ENCODE data around the gene AREL1.

The AREL1 gene

DNA sequence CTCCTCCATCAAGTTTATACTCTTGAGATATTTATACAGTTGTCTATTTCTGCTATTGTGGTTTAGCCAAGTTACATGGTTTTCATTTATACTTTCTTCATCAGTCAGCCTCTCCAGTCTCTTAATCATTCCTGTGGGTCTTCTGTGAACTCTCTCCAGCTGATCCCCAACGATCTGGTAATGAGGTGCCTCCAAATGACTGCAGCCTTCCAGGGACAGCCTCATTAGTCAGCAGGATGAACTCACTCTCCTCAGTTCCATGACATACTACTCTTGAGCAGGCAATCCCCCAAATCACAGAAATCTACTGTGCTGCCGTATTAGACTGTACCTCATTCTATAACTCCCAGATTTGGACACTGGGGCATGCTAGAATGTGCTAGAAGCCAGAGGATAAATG, 15.3 kb downstream of the AREL1 start:
- peak; percentile 60 to 67 (median 63) for DNase-seq

DNA sequence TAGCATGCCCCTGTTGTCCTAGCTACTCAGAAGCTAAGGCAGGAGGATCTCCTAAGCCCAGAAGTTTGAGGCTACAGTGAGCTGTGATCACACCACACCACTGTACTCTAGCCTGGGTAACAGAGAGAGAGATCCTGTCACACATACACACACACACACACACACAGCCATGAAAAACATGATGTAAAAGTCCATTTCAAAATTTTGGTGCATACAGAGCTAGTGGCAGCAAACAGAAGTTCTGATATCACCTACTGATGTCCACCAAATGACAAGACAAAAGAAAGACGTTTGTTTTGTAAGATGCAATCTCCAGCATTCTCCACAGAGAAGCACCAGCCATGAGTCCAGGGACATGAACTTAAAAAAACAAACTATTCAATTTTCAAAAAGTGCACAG, 15.9 kb downstream of the AREL1 start:
- no peak for DNase-seq

DNA sequence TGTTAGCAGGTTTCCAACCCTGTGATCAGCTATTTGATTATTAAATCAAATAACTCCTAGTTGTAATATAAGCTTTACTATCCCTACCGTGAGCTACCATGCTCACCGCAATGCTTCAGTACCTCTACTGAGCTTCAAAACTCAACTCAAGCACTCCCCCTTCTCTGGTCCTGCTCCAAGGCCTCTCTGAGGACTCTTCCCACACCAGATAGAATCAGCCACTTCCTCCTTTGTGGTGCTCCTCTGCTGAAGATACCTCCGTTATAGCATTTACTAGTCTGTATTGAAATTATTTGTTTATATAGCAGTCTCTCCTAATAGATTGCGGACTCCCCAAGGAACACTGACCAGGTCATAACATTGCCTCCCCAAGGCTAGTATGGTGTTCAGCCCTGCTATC, 17.5 kb downstream of the AREL1 start:
- no peak for DNase-seq

DNA sequence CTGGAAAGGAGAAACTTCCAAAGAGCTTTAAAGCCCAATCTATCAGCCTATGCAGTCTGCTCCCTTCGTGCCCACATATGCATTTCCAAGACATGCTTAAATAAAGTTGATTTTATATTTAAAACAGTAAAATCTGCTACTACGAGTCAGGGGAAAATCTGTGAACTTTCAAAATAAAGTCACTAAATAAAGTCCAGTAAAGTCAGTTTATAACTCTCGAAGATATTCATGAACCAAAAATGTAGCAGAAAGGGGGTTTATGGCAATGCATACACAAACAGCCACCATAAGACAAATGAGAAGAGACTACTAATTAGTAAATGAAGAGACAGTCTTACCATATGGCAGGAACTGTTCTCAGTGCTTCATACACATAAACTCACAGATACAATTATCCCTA, 19.7 kb downstream of the AREL1 start:
- no peak for DNase-seq

DNA sequence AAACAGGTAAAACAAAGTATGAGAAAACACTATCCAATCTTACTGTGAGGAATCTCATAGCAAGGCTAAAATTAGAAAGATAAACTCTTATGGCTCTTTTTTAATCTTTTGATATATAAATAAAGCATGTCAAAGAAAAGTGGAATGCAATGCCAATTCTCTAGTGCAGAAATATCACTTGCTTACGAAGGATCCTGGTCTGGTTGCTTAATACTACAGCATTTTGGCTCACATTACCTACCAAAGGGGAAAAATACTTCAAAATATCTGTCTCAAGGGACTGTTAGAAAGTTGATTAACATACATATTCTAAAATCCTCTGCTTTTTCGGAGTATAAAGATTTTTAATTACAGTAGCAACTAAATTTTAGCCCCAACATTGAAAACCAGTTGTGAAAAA, 21.4 kb downstream of the AREL1 start:
- no peak for DNase-seq

DNA sequence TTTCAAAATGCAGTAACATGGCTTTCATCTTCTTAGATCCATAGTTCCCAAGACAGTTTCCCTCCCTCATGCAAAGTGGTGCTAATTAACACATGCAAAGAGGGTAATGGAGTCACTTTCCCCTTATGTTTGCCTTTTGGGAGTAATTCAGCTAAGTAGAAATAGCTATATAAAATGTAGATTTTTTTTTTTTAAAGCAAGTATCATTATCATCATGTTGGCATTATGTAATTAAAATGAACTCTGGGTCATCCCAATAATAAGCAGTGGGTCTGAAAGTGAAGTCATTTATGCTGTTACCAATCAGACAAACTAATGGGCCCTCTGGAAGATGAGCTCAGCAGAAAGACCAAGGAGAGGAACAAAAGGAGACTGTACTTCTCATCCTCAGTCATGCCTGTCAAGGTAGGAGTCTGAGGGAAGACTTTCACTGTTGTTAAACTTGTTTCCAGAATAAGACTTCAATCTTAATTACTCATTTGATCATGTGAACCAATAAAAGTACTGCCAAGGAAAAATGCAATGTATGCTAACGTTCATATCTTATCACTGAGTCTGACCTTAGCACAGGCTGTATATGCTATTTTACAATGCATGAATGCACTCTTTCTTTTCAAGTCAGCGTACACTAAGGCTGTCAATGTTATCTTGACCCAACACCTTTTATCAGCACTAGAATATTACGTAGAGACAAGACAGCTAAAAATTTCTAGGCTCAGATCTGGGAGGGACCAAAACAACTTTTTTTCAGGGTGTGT, 26.8 kb downstream of the AREL1 start:
- DNase-seq: no peak

DNA sequence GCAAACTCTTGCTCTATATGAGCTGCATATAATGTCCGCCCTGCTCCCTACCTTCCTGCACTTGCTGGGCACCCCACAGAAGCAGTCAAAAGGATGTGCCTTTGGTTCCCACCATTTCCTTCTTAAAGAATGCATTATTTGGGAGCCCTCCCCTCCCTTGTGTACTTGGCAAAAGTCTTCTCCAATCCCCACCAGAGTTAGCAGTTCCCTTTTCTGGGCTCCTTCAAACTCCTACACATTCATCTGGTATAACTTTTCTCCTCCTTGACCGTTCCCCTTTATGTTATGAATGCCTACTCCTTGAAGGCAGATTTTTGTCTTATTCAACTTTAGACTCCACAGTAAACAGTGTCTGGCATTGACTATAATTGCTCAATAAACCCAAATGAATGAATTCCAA, 27.8 kb downstream of the AREL1 start:
- DNase-seq: peak; percentile 51 to 66 (median 52)

DNA sequence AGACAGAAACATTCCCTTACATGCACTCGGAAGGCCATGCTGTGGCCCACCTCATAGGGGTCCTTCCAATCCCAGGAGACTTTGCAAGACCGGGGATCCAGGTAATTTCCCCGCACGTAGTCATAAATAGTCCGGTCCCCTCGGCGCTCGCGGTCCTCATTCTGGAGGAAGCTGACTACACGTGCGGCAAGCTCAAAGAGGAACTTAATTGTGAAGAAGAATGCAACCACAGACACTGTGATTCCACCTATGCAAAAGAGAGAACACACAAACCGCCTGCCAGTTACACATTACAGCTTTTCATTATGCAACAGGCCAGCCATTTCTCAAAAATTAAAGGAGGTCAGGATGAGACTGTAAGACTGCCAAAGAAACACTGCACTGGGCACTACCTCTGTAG, 28.4 kb downstream of the AREL1 start:
- DNase-seq: peak; percentile 64 to 72 (median 68)

DNA sequence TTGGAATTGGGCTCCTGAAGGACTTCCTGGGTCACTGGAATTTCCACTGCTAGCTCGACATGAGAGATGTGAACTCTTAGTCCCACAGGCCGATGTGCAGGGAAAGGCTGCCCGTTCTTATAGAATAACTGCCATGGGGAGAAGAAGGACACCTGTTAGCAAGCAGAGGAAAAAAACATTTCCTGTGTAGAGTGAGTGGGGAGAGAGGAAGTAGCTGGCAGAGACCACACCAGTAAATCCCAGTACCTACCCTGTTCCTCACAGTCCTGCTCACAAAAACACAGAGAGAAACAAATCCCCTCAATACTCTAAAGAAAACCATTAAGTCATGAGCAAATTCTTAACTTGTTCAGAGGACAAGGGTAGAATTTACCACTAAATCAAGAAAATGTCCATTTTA, 29.5 kb downstream of the AREL1 start:
- DNase-seq: no peak

DNA sequence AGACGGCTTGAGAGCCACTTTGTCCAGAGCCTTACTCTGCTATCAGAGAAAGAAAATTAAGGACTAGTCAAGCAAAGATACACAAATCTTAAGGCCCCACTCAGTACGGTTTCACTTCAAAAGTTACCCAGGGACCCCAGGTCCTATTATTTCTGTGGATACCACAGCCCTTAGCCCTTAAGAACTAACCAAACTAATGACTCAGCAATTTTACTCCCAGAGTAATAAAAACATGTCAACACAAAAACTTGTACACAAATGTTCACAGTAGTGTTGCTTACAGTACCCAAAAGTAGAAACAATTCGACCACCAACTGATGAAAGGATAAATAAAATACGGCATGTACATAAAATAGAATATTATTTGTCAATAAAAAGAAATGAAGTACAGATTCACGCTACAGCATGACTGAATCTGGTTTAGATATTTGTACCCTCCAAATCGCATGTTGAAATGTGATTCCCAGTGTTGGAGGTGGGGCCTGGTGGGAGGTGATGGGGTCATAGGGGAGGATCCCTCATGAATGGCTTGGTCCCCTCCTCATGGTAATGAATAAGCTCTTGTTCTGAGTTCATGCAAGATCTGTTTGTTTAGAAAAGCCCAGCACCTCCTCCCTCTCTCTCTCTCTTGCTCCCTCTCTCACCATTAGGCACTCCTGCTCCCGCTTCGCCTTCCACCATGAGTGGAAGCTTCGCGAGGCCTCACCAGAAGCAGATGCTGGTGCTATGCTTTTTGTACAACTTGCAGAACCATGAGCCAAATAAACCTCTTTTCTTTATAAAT, 30.5 kb downstream of the AREL1 start:
- DNase-seq: no peak

DNA sequence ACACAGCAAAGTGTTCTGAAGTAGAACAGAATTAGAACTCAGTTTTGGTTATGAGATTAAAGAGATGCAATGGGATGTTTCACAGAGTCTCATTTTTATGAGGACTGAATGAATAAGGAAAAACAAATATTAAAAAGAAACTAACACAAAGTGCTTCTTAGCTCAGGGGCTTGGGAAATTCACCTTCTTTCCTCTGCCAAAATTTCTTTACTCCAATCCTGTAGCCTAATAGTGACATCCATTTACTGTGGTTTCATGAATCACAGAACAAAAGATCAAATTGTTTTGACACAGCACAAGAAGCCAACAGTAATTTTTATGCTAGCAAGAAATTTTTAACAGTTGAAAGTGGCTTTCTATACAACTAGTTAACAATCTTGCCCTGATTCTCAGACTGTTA, 37.7 kb downstream of the AREL1 start:
- no peak for DNase-seq

DNA sequence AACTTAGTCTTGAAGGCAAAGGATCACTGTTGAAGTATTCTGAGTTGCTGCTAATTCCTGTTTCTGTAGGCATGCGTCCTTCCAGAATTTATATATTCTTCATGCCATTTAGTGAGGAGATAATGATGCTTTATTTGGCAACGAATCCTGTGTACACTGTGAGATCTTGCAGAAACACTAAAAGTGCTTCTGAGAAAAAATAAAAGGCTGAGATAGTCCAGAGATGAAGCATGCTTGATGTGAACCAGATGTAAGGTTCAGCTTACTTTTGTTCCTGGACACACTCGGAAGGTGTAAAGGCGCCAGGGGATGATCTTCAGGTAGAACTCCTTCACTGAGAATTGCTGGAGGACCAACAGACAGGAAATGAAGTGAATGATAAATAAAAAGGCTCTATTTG, 39.1 kb downstream of the AREL1 start:
- DNase-seq: no peak

DNA sequence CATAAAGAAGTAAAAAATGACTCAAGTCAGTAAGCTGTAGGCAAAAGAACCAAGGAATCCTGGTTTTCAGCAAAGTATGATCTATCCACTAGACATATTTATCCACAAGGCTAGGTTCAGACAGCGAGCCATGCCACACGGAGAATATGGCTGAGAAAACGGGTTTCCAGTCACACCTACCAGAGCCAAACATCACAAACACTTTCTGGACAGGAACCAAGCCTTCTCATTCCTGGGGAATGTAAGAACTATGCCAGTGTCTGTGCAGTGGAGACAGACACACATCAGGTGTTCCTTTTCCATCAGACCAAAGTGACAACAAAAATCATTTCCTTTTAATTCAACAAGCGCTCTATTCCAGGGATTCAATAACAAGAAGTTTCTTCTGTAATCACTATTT, 41.1 kb downstream of the AREL1 start:
- DNase-seq: no peak

DNA sequence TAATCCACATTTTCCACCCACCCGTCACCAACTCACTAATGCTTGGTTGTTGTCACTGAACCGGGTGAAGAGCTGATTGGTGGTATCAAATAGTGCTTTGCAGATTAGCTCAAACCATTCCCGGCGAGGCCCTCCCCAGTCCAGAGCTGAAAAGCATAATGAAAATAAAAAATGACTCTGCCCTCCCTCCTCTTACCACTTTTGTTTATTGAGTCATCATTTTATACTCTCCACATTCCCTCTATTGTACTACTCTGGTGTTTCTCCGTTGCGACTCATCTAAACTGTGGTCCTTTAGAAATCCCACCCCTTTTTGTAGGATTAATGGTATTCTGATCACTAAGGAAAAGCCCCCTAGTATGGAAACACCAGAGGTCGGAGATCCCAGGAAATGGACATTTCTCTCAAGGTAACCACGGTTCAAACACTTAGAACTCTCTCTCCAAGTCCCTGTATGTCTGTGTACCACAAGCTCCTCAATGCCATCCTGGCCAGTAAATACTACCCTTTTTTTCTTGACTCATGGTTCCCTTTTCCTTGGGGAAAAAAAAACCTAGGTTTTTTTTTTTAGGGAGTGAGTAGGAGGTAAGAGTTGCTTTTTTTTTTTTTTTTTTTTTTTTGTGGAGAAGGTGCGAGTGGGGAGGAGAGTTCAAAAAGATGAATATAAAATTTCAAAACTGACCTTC, 42.0 kb downstream of the AREL1 start:
- DNase-seq: peak; percentile 30 to 40 (median 31)

DNA sequence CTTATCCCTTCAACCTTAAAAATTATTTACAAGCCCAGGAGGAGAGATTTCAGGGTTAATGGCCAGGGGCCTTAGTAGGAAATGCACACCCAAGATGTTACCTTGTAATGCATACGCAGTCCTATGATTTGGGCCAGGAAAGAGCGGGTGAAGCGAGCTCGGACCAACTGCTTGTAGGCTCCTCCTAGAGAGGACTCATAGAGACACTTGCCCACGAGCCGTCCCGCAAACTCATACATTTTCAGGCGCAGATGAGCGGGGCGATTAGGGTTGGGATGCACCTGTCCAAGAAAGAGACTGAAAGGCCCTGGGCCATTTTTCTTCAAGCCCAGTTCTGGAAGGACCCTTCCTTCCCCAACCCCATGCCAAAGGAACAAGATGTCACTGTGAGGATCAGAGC, 43.0 kb downstream of the AREL1 start:
- DNase-seq: no peak

DNA sequence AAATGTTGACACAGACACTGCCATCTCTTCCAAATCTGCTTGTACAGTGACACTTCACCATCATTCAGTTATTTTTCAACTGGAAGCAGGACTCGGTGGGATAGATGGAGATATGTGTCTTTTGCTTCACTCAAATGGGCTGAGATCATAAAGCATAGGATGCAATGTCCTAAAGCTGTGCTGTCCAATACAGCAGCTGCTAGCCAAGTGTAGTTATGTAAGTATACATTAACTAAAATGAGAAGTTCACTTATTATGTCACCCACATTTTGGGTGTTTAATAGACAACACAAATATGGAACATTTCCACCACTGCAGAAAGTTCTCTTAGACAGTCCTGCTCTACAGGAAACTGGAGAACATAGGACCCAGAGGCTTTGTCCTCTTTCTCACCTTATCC, 43.6 kb downstream of the AREL1 start:
- DNase-seq: no peak

DNA sequence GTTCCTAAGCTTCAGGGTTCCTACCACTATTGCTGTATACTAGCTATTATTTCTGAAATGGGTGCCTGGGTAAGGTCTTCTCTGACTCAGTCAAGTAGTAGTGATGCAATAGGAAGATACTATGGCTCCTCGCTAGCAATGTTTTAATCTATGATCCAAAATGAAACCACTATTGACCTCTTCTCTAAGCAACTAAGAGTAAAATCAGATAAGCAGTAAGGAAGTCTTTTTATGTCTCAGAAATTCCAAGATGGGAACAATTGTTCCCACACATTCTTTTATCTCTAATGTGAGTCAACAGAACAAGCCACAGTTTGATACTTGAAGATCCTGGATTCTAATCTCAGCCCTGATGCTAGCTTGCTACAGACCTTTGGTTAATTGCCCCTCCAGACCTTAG, 45.1 kb downstream of the AREL1 start:
- DNase-seq: no peak

DNA sequence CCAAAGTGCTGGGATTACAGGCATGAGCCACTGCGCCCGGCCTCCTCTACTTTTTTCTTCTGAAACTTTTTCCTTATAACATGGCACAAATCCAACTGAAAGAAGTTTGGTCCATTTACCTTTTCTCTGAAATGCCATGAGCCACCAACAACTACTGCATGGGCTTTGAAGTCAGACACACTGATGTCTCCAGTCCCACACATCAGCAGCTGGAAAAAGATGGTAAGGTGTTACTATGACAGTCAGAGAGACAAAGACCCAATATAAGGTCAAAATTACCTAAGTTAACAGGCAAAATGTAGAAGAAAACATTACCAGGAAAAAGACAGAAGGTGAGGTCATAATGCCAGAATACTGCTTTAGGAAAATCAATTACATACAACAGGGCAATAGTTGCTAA, 48.2 kb downstream of the AREL1 start:
- no peak for DNase-seq

DNA sequence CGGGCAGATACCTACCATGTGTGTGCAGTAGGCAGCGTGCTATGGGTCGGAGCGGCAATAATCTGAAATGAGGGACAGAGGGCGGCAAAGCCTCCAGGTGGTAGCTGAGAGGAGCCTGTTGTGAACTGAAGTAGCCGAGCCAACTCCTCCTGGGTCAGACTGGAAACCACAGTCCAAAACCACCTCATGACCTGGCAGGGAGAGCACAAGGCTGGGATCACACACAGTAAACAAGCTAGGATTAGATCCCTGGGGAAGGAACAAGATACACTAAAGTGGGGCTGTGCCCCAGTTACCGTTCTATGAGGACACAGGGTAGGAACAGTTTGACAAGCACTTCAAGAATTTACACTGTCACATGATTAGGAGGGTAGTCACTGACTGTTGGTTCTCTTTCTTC, 49.0 kb downstream of the AREL1 start:
- no peak for DNase-seq

DNA sequence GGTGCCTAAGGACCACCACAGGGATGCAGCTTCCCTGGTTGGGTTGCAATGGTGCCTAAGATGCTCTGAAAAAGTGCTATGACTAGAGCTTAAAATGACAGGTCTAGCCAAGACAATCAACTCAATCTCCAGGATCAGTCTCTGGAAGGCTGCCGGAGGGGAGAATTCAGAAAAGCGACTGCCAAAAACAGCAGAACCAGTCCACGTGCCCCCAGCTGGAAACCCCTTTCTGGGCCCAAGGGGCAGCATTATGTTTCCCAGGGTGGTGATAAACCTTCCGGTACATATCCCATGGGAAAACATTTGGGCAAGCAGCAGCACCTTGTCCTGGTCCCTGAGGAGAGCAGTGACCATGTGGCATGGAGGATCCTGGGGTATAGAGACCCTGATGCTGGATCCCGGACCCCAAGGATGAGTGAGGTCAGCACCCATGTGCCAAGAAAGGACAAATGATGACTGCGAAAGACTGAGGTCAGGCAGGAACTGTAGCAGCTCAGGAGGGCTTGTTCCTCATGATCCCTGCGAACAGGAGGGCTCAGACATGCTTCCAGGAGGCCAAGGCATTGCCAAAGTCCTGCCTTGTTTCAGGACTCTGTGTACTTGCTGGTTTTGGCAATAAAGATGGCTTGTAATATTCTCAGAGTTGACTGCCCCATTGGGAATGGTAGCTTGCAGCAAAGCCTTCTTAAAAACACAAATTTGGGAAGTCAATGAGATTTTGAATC, 51.0 kb downstream of the AREL1 start:
- no peak for DNase-seq

DNA sequence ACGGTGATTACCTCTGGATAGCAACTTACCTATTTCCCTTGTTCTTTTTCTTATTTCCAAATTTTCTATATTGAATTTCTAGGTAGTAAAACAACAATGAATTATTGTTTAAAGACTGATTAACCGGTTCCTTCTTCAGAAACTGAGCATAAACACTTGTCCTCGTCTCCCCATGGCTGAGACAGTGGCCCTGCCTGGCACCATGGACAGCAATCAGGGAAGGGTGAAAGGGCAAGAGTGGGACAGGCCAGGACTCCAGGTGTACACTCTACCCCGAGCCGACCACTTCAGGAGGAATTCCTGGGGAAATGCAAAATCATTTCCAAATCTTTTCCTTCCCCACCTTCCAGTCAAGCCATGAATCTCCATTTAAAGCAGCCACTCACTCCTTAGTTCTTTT, 52.0 kb downstream of the AREL1 start:
- DNase-seq: no peak

DNA sequence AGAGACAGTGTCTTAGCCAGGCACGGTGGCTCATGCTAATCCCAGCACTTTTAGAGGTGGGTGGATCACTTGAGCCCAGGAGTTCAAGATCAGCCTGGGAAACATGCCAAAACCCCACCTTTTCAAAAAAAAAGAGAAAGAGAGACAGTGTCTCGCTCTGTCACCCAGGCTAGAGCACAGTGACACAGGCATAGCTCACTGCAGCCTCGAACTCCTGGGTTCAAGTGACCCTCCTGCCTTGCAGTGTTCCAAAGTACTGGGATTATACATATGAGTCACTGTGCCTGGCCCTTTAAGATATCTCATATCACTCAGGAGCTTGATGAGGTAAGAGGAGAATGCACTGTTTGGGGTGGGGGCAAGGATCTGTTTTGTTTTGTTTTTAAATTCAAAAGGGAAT, 52.7 kb downstream of the AREL1 start:
- no peak for DNase-seq

DNA sequence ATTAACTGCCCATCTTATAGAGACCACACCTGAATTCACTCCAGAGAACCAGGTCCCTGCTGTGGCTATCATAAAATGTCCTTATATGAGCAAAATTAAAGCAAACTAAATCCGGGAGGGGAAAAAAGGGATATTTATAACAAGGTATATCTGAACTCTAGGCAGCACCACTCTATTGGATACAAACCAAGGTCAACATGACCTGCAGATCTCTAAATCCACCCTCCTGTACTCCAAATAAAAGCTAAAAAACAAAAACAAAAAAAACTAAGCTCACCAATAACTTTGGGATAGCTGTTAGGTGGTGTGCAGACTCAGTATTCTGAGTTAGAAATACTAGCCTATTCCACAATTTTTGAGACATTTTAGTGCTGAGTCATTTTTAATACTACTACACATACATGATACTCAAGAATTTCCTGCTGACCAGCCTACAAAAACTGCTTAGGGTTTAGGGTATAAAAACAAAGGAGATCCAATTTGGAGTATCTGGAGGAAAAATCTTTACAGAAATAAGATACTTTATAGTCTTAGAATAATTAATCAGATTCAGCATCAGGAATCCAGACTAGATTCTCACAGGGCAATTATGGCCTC, 54.2 kb downstream of the AREL1 start:
- no peak for DNase-seq

All from suppressor macrophage treated with lipopolysaccharide for 1 hour (primary cell).